Mesendoderm (in vitro differentiated cells): ENCODE measurements around the gene MICU1.

ENCODE experiments used
- DNase-seq: peaks from one replicate; pipeline ENCODE4 v3.0.0; 2013
- H2AK5ac ChIP-seq: 2 replicates; pipeline ENCODE4 v1.6.1; 2013; ENCODE audit warnings: low read length, inconsistent platforms
- H2BK120ac ChIP-seq: 2 replicates; pipeline ENCODE4 v1.6.1; 2013; ENCODE audit warnings: low read depth, mild to moderate bottlenecking, low read length, moderate library complexity, mixed read lengths
- H2BK15ac ChIP-seq: replicated peaks from 2 replicates; pipeline ENCODE4 v1.6.1; 2013; ENCODE audit warnings: low read depth, mild to moderate bottlenecking, moderate library complexity
- H2BK5ac ChIP-seq: 2 replicates; pipeline ENCODE4 v1.6.1; 2013; ENCODE audit warnings: low read length, inconsistent platforms
- H3K18ac ChIP-seq: 2 replicates; pipeline ENCODE4 v1.6.1; 2013; ENCODE audit warnings: mild to moderate bottlenecking, low read length, mixed read lengths
- H3K23ac ChIP-seq: one replicate; pipeline ENCODE4 v1.6.1; 2013; ENCODE audit warnings: low read length
- H3K27ac ChIP-seq: 2 replicates; pipeline ENCODE4 v1.5.1; 2013; ENCODE audit warnings: low read depth, mild to moderate bottlenecking, inconsistent platforms, low read length, moderate library complexity
- H3K27me3 ChIP-seq: 2 replicates; pipeline ENCODE4 v1.6.1; 2013; ENCODE audit warnings: low read length, control low read depth, mild to moderate bottlenecking, inconsistent platforms; ENCODE audit not compliant: insufficient read depth, poor library complexity
- H3K36me3 ChIP-seq: 2 replicates; pipeline ENCODE4 v1.6.1; 2013; ENCODE audit warnings: low read length, inconsistent platforms; ENCODE audit not compliant: control insufficient read depth, insufficient read depth
- H3K4ac ChIP-seq: one replicate; pipeline ENCODE4 v1.6.1; 2013; ENCODE audit warnings: low read depth, mild to moderate bottlenecking, low read length, moderate library complexity
- H3K4me1 ChIP-seq: 2 replicates; pipeline ENCODE4 v1.6.1; 2013; ENCODE audit warnings: low read depth, low read length, inconsistent platforms; ENCODE audit not compliant: control insufficient read depth
- H3K4me2 ChIP-seq: 2 replicates; pipeline ENCODE4 v1.6.1; 2013; ENCODE audit warnings: low read length
- H3K4me3 ChIP-seq: 2 replicates; pipeline ENCODE4 v1.5.1; 2013; ENCODE audit warnings: mild to moderate bottlenecking, low read length
- H3K56ac ChIP-seq: one replicate; pipeline ENCODE4 v1.6.1; 2013; ENCODE audit warnings: low read length
- H3K79me1 ChIP-seq: 2 replicates; pipeline ENCODE4 v1.6.1; 2013; ENCODE audit warnings: low read length, inconsistent platforms
- H3K79me2 ChIP-seq: 2 replicates; pipeline ENCODE4 v1.6.1; 2013; ENCODE audit warnings: mild to moderate bottlenecking, low read length; ENCODE audit not compliant: control insufficient read depth, insufficient read depth
- H3K9ac ChIP-seq: 2 replicates; pipeline ENCODE4 v1.6.1; 2013; ENCODE audit warnings: low read length, inconsistent platforms
- H4K5ac ChIP-seq: one replicate; pipeline ENCODE4 v1.6.1; 2013; ENCODE audit warnings: low read length
- H4K8ac ChIP-seq: one replicate; pipeline ENCODE4 v1.6.1; 2013; ENCODE audit warnings: low read depth, mild to moderate bottlenecking, control low read depth, low read length, moderate library complexity
- WGBS: extraction: QIAGEN DNeasy Blood & Tissue Kit; methylation state at CpG from one replicate; pipeline ENCODE4 v1.1.7; 2013; ENCODE audit warnings: low lambda C conversion rate, missing lambda C conversion rate; ENCODE audit not compliant: insufficient coverage; ENCODE audit errors: extremely low coverage; 5-methylcytosine and 5-hydroxymethylcytosine counted together

The MICU1 gene

GRCh38 chr10:72663971-72664370, 38.1 kb upstream of the MICU1 start:
- H3K27me3 ChIP-seq, result no peaks in the 10 kb centered on the region

GRCh38 chr10:72661431-72661830, 35.6 kb upstream of the MICU1 start:
- WGBS, result no CpG with 5 or more reads among the region's 1 CpG
- H3K23ac ChIP-seq, result no peak overlapping the region
- no peak overlapping the region for H4K8ac ChIP-seq

More at GRCh38 chr10:72663971-72664370, 38.1 kb upstream of the MICU1 start:
- Histone ChIP-seq H2BK5ac (no peak overlapping the region), H3K23ac (no peak overlapping the region), H4K5ac (no peak overlapping the region), H2AK5ac (no peak overlapping the region), H2BK15ac (no peak overlapping the region), H2BK120ac (no peak overlapping the region), H3K36me3 (no peaks in the 10 kb centered on the region), H3K18ac (no peak overlapping the region), H3K79me1 (no peaks in the 10 kb centered on the region), H3K9ac (no peak overlapping the region), H3K4ac (no peak overlapping the region), H3K4me3 (no peak overlapping the region), H4K8ac (no peak overlapping the region), H3K4me1 (no peaks in the 10 kb centered on the region), H3K4me2 (no peak overlapping the region), H3K79me2 (no peaks in the 10 kb centered on the region), H3K56ac (no peak overlapping the region), H3K27ac (no peak overlapping the region)
- DNase-seq, result peak; percentile 7

GRCh38 chr10:72660220-72660619, 34.3 kb upstream of the MICU1 start:
- Histone ChIP-seq H3K23ac (no peak overlapping the region), H2BK120ac (no peak overlapping the region), H2BK5ac (no peak overlapping the region), H3K4me3 (no peak overlapping the region), H3K4me1 (no peaks in the 10 kb centered on the region), H3K27ac (no peak overlapping the region), H4K8ac (no peak overlapping the region), H4K5ac (no peak overlapping the region), H3K18ac (no peak overlapping the region), H2BK15ac (no peak overlapping the region), H3K27me3 (no peaks in the 10 kb centered on the region), H3K4ac (no peak overlapping the region), H3K36me3 (no peaks in the 10 kb centered on the region), H3K79me1 (no peaks in the 10 kb centered on the region), H3K79me2 (no peaks in the 10 kb centered on the region), H3K4me2 (no peak overlapping the region), H2AK5ac (no peak overlapping the region), H3K56ac (no peak overlapping the region), H3K9ac (no peak overlapping the region)
- DNase-seq, result no peak

More at GRCh38 chr10:72661431-72661830, 35.6 kb upstream of the MICU1 start:
- no peak for DNase-seq
- H3K27me3 ChIP-seq, result no peaks in the 10 kb centered on the region
- H2BK15ac ChIP-seq, result no peak overlapping the region
- H3K27ac ChIP-seq, result no peak overlapping the region
- H2BK5ac ChIP-seq, result no peak overlapping the region
- no peaks in the 10 kb centered on the region for H3K36me3 ChIP-seq
- no peak overlapping the region for H2BK120ac ChIP-seq
- H3K4me1 ChIP-seq, result no peaks in the 10 kb centered on the region
- H2AK5ac ChIP-seq, result no peak overlapping the region
- H3K4me3 ChIP-seq, result no peak overlapping the region
- H3K9ac ChIP-seq, result no peak overlapping the region
- H3K56ac ChIP-seq, result no peak overlapping the region
- no peaks in the 10 kb centered on the region for H3K79me1 ChIP-seq
- no peak overlapping the region for H3K4ac ChIP-seq
- H3K79me2 ChIP-seq, result no peaks in the 10 kb centered on the region
- no peak overlapping the region for H3K18ac ChIP-seq
- no peak overlapping the region for H4K5ac ChIP-seq
- H3K4me2 ChIP-seq, result no peak overlapping the region

GRCh38 chr10:72659694-72660093, 33.8 kb upstream of the MICU1 start:
- Histone ChIP-seq H3K79me2 (no peaks in the 10 kb centered on the region), H2BK5ac (no peak overlapping the region), H4K5ac (no peak overlapping the region), H3K4me1 (no peaks in the 10 kb centered on the region), H3K27me3 (no peaks in the 10 kb centered on the region), H3K18ac (no peak overlapping the region), H2BK120ac (no peak overlapping the region), H2AK5ac (no peak overlapping the region), H3K4ac (no peak overlapping the region), H3K9ac (no peak overlapping the region), H3K79me1 (no peaks in the 10 kb centered on the region), H3K36me3 (no peaks in the 10 kb centered on the region), H3K56ac (peak overlapping the region; percentile 9), H3K4me2 (no peak overlapping the region), H3K4me3 (no peak overlapping the region), H4K8ac (no peak overlapping the region), H3K23ac (no peak overlapping the region), H2BK15ac (no peak overlapping the region), H3K27ac (no peak overlapping the region)
- peak; percentile 56 for DNase-seq
- whole genome bisulfite sequencing, result no CpG with 5 or more reads among the region's 8 CpGs

- no peak overlapping the region for H3K4ac ChIP-seq
- no peak overlapping the region for H3K9ac ChIP-seq
- H4K5ac ChIP-seq, result no peak overlapping the region
- H4K8ac ChIP-seq, result no peak overlapping the region
- no peaks in the 10 kb centered on the region for H3K4me1 ChIP-seq
- WGBS, result no CpG with 5 or more reads among the region's 5 CpGs
- no peak overlapping the region for H2BK5ac ChIP-seq
- no peaks in the 10 kb centered on the region for H3K79me2 ChIP-seq
- H3K79me1 ChIP-seq, result no peaks in the 10 kb centered on the region
- H3K27me3 ChIP-seq, result no peaks in the 10 kb centered on the region
- no peak overlapping the region for H3K4me3 ChIP-seq
- DNase-seq, result no peak
- H3K23ac ChIP-seq, result no peak overlapping the region
- no peak overlapping the region for H3K56ac ChIP-seq
- no peak overlapping the region for H2BK120ac ChIP-seq
- no peaks in the 10 kb centered on the region for H3K36me3 ChIP-seq
- H2AK5ac ChIP-seq, result no peak overlapping the region
- no peak overlapping the region for H2BK15ac ChIP-seq
- no peak overlapping the region for H3K27ac ChIP-seq
- H3K18ac ChIP-seq, result no peak overlapping the region
- no peak overlapping the region for H3K4me2 ChIP-seq
These were observed 33.0 kb upstream of the MICU1 start for GRCh38 chr10:72658696-72659400.

- H2BK120ac ChIP-seq, result no peak overlapping the region
- no peak overlapping the region for H3K18ac ChIP-seq
- no peak for DNase-seq
- H3K23ac ChIP-seq, result no peak overlapping the region
- H3K4me1 ChIP-seq, result no peaks in the 10 kb centered on the region
- H3K27me3 ChIP-seq, result no peaks in the 10 kb centered on the region
- H3K4me2 ChIP-seq, result no peak overlapping the region
- no peak overlapping the region for H2BK15ac ChIP-seq
- H3K4me3 ChIP-seq, result no peak overlapping the region
- no peak overlapping the region for H3K27ac ChIP-seq
- no peak overlapping the region for H2BK5ac ChIP-seq
- H3K79me1 ChIP-seq, result no peaks in the 10 kb centered on the region
- H4K8ac ChIP-seq, result no peak overlapping the region
- no peak overlapping the region for H3K56ac ChIP-seq
- H3K4ac ChIP-seq, result no peak overlapping the region
- H2AK5ac ChIP-seq, result no peak overlapping the region
- H3K36me3 ChIP-seq, result no peaks in the 10 kb centered on the region
- H3K79me2 ChIP-seq, result no peaks in the 10 kb centered on the region
- H4K5ac ChIP-seq, result no peak overlapping the region
- no peak overlapping the region for H3K9ac ChIP-seq
- no CpG with 5 or more reads among the region's 3 CpGs for WGBS
These were observed 28.8 kb upstream of the MICU1 start for GRCh38 chr10:72654720-72655119.
